Measurements from ENCODE around the gene TMPRSS6.
A peak's percentile ranks its signal among the peaks of the same experiment; 100 is the strongest.

The TMPRSS6 gene

DNA sequence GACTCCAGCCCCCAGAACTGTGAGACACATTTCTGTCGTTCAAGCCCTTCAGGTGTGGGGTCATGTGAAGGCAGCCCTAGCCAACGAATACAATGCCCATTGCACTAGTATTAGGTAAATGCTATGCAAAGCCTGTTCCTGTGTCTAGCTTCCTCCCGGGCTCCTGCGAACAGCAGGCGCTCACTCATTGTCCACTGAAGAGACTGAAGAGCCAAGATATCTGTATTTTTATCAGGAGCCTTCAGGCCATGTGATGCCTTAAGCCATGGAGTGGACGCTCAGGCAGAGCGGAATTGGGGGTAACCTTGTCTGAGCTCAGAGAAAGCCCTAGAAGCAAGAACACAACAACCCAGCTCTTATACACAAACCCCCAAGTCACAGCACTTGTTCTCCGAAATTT is 4.2 kb upstream of the TMPRSS6 start:
- no peak overlapping the region for H3K27ac Mint-ChIP-seq
- no peaks in the 10 kb centered on the region for H3K9me3 Mint-ChIP-seq
- peaks cover 3% of the 10 kb centered on the region for H3K36me3 Mint-ChIP-seq (ENCODE audit: low read depth)
- H3K4me1 Mint-ChIP-seq (ENCODE audit: low read depth): peaks cover 24% of the 10 kb centered on the region
- H3K27me3 Mint-ChIP-seq (ENCODE audit: low read depth): no peaks in the 10 kb centered on the region
- H3K4me3 Mint-ChIP-seq: no peak overlapping the region

DNA sequence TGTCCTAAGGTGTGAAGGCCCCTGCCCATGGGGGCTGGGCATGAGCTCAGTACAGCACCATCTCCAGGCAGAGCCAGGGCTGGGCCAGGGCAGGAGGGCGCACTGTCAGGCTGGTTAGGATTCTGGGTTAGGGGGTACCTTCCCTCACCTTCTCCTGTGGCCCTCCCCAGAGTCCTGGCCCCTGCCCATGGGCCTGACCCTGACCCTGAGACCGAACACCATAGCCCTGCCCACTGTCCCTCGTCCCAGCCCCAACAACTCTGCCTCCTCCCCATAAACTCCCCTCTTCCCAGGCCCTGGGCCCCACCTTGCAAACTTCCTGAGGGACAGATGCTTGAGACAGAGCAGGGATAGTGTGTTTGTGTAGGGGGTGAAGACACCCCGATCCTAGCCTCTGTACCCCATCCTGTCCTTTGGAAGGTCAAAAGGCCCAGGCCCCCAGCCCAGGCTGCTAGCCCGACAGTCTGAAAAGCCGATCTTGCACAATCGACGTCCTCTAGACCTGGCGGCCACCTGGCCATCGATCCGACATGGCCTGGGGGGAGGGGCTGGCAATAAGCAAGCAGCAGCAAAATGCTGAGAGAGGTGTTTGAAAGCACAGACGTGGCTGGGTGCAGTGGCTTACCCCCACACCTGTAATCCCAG is 2.7 kb upstream of the TMPRSS6 start:
- Mint-ChIP-seq H3K36me3 (ENCODE audit: low read depth) (peaks cover 3% of the 10 kb centered on the region), H3K4me1 (ENCODE audit: low read depth) (peaks cover 15% of the 10 kb centered on the region), H3K27ac (no peak overlapping the region), H3K4me3 (no peak overlapping the region), H3K9me3 (no peaks in the 10 kb centered on the region), H3K27me3 (ENCODE audit: low read depth) (no peaks in the 10 kb centered on the region)

DNA sequence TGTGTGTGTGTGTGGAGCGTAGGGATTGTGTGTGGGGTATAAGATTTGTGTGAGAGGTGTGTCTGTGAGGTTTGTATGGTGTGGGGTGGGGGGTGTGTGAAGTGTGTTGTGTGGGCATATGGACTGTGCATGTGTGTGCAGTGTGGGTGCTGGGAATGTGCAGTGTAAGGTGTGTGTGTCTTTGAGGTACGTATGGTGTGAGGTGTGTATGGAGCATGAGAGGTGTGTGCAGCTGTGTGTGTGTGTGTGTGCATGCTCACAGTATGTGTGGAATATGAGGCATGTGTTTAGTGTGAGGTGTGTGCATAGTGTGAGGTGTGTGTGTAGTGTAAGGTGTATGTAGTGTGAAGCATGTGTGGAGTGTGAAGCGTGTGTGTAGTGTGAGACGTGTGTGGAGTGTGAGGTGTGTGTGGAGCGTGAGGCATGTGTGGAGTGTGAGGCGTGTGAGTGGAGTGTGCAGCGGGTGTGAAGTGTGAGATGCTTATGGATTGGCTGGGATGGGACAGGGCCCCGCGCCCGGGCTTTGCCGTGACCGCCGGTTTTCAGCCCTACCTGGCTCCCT is 1.7 kb upstream of the TMPRSS6 start:
- Mint-ChIP-seq H3K4me3 (no peak overlapping the region), H3K36me3 (ENCODE audit: low read depth) (peaks cover 3% of the 10 kb centered on the region), H3K27ac (no peak overlapping the region), H3K27me3 (ENCODE audit: low read depth) (no peaks in the 10 kb centered on the region), H3K9me3 (no peaks in the 10 kb centered on the region), H3K4me1 (ENCODE audit: low read depth) (peaks cover 10% of the 10 kb centered on the region)

DNA sequence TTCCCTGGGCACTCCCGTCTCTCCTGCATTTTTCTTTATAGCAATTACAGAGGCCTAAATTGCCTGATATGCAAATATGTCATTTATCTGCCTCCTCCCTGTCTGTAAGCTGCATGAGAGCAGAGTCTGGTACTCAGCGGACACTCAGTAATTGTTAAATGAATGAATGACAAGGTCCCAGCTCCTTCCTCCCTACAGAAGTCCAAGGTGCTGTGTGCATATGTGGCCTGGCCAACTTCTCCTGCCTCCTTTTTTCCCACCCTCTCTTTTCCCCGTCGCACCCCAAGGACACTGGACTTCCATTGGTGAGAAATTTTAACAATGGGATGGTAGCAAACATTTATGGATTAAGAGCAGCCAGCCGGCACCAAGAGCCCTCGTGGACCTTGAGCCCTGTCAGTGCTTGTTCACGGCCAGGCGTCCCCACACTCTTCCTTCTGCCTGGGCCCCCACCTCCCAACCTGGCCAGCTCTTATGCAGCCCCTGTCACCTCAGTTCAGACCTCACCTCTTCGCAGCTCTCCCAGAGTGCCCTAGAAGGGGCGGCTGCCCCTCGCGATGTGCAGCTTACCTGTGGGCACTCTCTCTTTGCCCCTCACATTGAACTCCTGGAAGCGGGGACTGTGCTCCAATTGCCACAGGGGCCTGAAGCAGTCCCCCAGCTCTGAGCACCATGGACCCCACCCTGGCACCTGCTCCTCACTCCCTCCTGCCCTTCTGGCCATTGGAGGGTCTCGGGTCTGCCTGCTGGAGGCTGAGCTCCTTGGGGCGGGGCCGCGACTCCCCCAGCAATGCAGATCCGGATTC is 1.5 kb downstream of the TMPRSS6 start:
- H3K9me3 Mint-ChIP-seq: no peaks in the 10 kb centered on the region
- no peaks in the 10 kb centered on the region for H3K36me3 Mint-ChIP-seq (ENCODE audit: low read depth)
- peaks cover 4% of the 10 kb centered on the region for H3K4me1 Mint-ChIP-seq (ENCODE audit: low read depth)
- H3K27me3 Mint-ChIP-seq (ENCODE audit: low read depth): no peaks in the 10 kb centered on the region
- no peak overlapping the region for H3K27ac Mint-ChIP-seq
- no peak overlapping the region for H3K4me3 Mint-ChIP-seq

DNA sequence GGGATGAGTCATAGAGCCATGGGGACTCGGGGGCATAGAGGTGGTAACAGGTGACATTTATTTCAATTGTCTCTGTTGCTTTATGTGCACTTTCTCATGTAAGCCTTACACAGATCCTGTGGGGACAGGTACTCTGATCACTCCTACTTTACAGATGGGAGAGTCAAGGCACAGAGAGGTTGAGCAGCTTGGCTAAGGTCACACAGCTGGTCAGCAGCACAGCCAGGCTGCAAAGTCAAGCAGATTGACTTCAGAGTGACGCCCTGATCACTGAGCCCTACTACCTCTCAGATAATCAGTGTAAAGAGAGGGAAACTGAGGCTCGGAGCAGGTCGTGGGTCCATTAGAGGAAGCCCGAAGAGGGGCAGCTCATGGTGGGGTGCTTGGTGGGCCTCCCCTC is 3.5 kb downstream of the TMPRSS6 start:
- peaks cover 6% of the 10 kb centered on the region for H3K4me1 Mint-ChIP-seq (ENCODE audit: low read depth)
- H3K27ac Mint-ChIP-seq: no peak overlapping the region
- no peaks in the 10 kb centered on the region for H3K36me3 Mint-ChIP-seq (ENCODE audit: low read depth)
- no peaks in the 10 kb centered on the region for H3K27me3 Mint-ChIP-seq (ENCODE audit: low read depth)
- no peaks in the 10 kb centered on the region for H3K9me3 Mint-ChIP-seq
- H3K4me3 Mint-ChIP-seq: no peak overlapping the region

DNA sequence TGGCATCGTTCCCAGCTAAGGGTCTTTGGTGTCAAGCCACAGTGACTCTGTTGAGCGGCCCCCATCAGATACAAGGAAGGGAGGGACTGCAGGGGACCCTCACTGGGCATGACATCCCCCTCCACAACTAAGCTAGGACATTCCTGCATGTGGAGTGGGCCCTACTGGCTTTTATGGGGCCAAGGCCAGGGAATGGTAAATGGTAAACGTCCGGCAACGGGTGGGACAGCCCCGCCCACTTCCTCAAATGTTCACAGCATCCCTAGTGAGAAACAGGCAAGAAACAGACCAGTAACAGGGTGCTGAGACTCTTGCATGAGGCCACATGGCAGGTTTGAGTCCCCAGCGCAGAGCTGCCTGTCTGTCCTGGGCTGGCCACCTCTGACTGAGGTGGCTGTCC is 4.4 kb downstream of the TMPRSS6 start:
- peaks cover 9% of the 10 kb centered on the region for H3K4me1 Mint-ChIP-seq (ENCODE audit: low read depth)
- no peaks in the 10 kb centered on the region for H3K36me3 Mint-ChIP-seq (ENCODE audit: low read depth)
- no peaks in the 10 kb centered on the region for H3K9me3 Mint-ChIP-seq

DNA sequence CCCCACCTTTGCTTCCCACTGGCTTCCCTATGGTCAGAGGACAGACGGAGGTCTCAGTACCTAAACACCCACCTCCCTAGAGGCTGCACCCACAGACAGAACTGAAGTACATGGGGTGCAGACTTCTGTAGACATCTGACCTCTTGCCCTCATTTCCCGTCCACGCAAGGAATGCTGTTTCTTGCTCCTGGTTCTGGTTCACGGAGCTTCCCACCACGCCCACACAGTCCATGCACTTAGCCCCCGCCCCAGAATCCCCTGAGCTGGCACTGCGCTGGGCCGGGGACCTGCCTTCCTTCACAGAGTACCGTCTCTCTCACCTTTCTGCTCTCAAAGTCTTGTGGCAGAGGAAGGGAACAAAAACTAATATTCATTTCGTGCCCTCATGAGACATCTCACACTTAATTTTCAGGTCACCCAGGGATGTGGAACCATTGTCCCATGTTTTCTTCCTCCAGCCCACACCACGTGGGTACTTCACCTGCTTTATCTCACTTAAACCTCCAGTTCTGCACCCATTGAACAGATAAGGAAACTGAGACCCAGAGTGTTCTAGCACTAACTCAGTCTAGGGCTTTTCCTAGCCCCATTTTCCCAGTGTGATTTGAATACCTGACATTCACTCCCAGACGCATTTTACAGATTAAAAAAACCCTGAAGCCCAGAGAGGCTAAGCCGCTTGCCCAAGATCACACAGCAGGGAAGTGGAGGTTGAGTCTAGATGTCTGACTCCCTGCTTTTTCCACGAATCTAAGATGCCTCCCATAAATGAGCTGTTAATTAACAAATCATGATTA is 5.7 kb downstream of the TMPRSS6 start:
- Mint-ChIP-seq H3K9me3 (no peaks in the 10 kb centered on the region), H3K36me3 (ENCODE audit: low read depth) (no peaks in the 10 kb centered on the region), H3K4me3 (no peak overlapping the region), H3K4me1 (ENCODE audit: low read depth) (peaks cover 16% of the 10 kb centered on the region), H3K27ac (no peak overlapping the region), H3K27me3 (ENCODE audit: low read depth) (no peaks in the 10 kb centered on the region)

More for the DNA sequence above, 4.4 kb downstream of the TMPRSS6 start:
- Mint-ChIP-seq H3K4me3 (no peak overlapping the region), H3K27ac (no peak overlapping the region), H3K27me3 (ENCODE audit: low read depth) (no peaks in the 10 kb centered on the region)

DNA sequence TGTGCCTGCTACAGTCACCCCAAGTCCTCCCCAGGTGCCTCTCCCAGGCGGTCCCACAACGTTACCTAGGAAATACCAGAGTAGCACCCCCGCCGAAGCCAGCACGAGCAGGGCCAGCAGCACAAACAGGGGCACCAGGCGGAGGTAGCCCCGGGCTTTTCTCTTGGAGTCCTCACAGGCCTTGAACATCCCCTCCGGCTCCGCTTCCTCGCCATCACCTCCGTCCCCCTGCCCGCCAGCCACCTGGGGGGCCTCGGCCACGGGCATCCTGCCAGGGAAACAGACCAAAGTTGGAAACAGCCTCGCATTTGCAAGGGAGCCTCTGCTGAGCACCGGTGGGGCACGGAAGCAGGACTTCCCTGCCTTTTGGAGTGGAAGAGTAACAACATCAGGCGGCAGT is 6.4 kb downstream of the TMPRSS6 start:
- H3K36me3 Mint-ChIP-seq (ENCODE audit: low read depth): no peaks in the 10 kb centered on the region
- H3K4me1 Mint-ChIP-seq (ENCODE audit: low read depth): peaks cover 20% of the 10 kb centered on the region
- H3K27me3 Mint-ChIP-seq (ENCODE audit: low read depth): no peaks in the 10 kb centered on the region
- H3K9me3 Mint-ChIP-seq: no peaks in the 10 kb centered on the region
- no peak overlapping the region for H3K4me3 Mint-ChIP-seq
- H3K27ac Mint-ChIP-seq: no peak overlapping the region

DNA sequence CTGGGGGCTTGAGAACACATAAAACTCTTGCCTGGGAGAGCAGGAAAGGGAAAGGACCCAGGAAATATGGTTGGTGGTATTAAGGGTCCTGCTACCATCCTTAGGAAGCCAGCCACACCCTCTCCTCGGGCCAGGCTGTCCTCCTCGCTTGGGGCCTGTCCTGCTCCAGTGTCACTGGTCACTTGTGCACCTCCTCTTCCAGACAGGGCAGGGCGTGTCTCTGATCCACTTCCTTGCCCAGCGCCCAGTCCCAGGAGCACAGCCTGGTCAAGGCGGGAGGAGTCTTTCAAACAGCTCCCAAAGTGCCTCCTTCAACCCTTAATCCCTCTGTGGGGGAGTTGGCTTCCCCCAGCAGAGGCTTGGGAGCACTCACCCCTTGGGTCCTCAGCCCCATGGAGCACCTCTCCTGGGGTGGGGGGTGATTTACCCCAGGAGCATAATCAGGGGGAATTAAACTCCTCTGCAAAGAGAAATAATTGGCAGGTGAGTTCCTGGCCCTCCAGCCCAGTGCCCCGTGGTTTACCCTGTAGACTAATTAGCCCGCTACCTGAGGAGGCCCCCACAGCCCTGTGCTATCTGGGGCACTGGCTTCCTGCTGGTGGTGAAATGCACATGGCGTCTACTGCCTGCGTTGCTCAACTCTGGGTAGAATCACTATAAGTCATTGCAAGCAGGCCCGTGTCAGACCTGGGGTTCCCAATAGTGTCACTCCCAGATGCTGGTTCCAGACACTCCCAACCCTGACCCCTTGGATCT is 8.0 kb downstream of the TMPRSS6 start:
- Mint-ChIP-seq H3K9me3 (no peaks in the 10 kb centered on the region), H3K27ac (no peak overlapping the region), H3K27me3 (ENCODE audit: low read depth) (no peaks in the 10 kb centered on the region), H3K4me3 (no peak overlapping the region), H3K4me1 (ENCODE audit: low read depth) (peaks cover 22% of the 10 kb centered on the region), H3K36me3 (ENCODE audit: low read depth) (no peaks in the 10 kb centered on the region)

DNA sequence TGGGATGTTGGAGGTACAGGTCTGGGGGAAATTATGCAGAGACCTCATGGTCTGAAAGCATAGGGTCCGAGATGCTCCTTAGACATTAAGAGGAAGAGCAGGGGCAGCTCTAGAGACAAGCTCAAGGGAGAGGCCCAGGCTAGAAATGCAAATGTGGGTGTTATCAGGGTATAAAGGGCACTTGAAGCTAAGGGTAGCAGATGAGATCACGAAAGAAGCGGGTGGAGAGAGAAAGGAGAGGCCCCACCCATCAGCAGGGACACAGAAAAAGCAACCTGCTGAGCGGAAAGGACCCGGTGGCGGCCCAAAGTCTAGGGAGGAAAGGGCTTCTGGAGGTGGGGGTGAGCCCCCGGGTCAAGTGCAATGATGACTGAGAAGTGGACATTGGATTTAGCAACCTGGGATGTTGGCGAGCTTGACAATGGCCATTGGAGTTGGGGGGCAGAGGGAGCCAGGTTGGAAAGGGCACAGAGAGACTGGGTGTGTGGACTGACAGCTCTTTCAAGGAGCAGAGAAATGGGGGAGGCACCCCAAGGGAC is 8.9 kb downstream of the TMPRSS6 start:
- H3K27me3 Mint-ChIP-seq (ENCODE audit: low read depth): no peaks in the 10 kb centered on the region
- no peak overlapping the region for H3K4me3 Mint-ChIP-seq
- H3K36me3 Mint-ChIP-seq (ENCODE audit: low read depth): no peaks in the 10 kb centered on the region
- H3K4me1 Mint-ChIP-seq (ENCODE audit: low read depth): peaks cover 20% of the 10 kb centered on the region
- H3K9me3 Mint-ChIP-seq: no peaks in the 10 kb centered on the region
- no peak overlapping the region for H3K27ac Mint-ChIP-seq

DNA sequence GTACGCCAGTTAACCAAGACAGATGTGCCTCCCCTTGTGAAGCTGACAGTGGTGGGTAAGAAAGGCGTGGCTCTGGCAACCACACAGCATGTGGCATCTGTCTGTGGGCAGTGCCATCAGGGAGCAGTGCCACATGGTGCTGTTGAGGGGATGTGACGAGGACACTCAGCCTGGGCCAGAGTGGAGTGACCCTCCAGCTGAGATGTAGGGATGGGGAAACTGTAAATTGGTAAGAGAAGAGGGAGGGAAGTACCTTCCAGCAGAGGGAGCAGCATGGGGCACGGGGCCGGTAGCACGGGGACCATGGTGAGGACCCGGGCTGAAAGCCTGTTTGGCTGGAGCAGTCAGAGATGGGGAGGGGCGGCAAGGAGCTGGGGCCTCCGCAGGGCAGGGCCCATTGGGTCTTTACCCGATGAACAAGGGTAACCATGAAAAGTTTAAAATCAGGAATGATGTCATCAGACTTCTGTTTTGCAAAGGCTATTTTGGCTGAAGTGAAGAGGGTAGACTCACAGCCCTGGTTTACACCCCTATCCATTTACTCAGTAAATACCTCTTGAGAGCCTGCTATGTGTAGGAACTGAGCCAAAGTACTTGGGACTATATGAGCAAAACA is 10.4 kb downstream of the TMPRSS6 start:
- no peaks in the 10 kb centered on the region for H3K9me3 Mint-ChIP-seq
- no peak overlapping the region for H3K4me3 Mint-ChIP-seq
- H3K4me1 Mint-ChIP-seq (ENCODE audit: low read depth): peaks cover 29% of the 10 kb centered on the region
- H3K27me3 Mint-ChIP-seq (ENCODE audit: low read depth): peaks cover 9% of the 10 kb centered on the region
- peak overlapping the region; percentile 67 for H3K27ac Mint-ChIP-seq
- H3K36me3 Mint-ChIP-seq (ENCODE audit: low read depth): no peaks in the 10 kb centered on the region

DNA sequence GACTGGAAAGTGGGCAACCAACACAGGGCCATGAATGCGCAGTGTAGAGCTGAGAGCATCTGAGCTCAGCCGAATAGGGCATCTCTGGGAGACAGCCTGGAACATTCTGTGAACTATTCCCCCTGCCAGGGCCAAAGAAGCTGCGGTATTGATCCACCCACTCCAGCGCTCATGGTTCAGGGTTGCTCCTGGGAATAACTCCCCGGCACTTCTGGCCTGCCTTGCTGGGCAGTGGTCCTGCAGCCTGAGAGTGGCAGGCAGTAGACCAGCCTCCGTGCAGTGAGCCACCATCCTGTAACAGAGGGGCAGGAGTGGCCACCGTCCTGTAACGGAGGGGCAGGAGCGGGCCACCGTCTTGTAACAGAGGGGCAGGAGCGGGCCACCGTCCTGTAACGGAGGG is 12.2 kb downstream of the TMPRSS6 start:
- Mint-ChIP-seq H3K27me3 (ENCODE audit: low read depth) (peaks cover 10% of the 10 kb centered on the region), H3K9me3 (no peaks in the 10 kb centered on the region), H3K4me1 (ENCODE audit: low read depth) (peaks cover 29% of the 10 kb centered on the region), H3K27ac (no peak overlapping the region), H3K4me3 (no peak overlapping the region), H3K36me3 (ENCODE audit: low read depth) (no peaks in the 10 kb centered on the region)

DNA sequence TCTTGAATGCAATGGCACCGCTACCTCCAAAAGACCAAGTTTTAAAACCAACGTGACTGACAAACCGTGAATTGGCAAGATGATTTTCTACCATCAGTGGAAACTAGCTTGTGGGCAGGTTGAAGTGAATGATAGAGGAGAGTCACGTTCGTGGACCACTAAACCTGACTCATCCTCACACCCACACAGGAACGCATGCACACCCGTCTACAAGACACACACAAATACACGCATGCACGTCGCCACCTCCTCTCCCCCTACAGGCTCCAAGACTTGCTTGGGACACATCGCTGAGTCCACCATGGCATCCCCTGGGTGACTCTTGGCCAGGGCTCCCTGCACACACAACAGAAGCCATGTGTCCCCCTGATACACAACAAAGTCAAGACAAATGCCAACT is 14.4 kb downstream of the TMPRSS6 start:
- H3K9me3 Mint-ChIP-seq: no peaks in the 10 kb centered on the region
- H3K27ac Mint-ChIP-seq: no peak overlapping the region
- H3K36me3 Mint-ChIP-seq (ENCODE audit: low read depth): no peaks in the 10 kb centered on the region
- H3K4me1 Mint-ChIP-seq (ENCODE audit: low read depth): peaks cover 27% of the 10 kb centered on the region
- peaks cover 10% of the 10 kb centered on the region for H3K27me3 Mint-ChIP-seq (ENCODE audit: low read depth)
- no peak overlapping the region for H3K4me3 Mint-ChIP-seq
